ENCODE results near the gene RNF123. TPM values are rescaled to one million over a fixed set of nuclear protein-coding genes. Genes with fewer than 3 reads are reported as not detected.
"Not testable (repeated sequence)": the region's sequence is repeated elsewhere in the genome, so short reads cannot be mapped to it uniquely, and the experiment has no call there.

RNF123 gene
- total RNA-seq, 1 experiment from 2014 or later, result 24.4 TPM

GRCh38 chr3:49675912-49676311, 13.4 kb upstream of the RNF123 start:
- no peak for DNase-seq (ENCODE audit: low read depth)

GRCh38 chr3:49680493-49681231, 8.7 kb upstream of the RNF123 start:
- no peak for DNase-seq (ENCODE audit: low read depth)

GRCh38 chr3:49681232-49681522, 8.2 kb upstream of the RNF123 start:
- DNase-seq (ENCODE audit: low read depth), result no peak

- DNase-seq (ENCODE audit: low read depth), result no peak
These were observed 7.8 kb upstream of the RNF123 start for GRCh38 chr3:49681543-49681942.

- DNase-seq (ENCODE audit: low read depth), result no peak
These were observed 6.2 kb upstream of the RNF123 start for GRCh38 chr3:49683162-49683561.

- not testable (repeated sequence) for DNase-seq (ENCODE audit: low read depth)
These were observed 4.9 kb upstream of the RNF123 start for GRCh38 chr3:49684453-49684852.

GRCh38 chr3:49685103-49685502, 4.3 kb upstream of the RNF123 start:
- not testable (repeated sequence) for DNase-seq (ENCODE audit: low read depth)

GRCh38 chr3:49685846-49686245, 3.5 kb upstream of the RNF123 start:
- not testable (repeated sequence) for DNase-seq (ENCODE audit: low read depth)

- DNase-seq (ENCODE audit: low read depth), result not testable (repeated sequence)
These were observed 3.0 kb upstream of the RNF123 start for GRCh38 chr3:49686346-49686745.

GRCh38 chr3:49686769-49687423, 2.5 kb upstream of the RNF123 start:
- DNase-seq (ENCODE audit: low read depth), result not testable (repeated sequence)

GRCh38 chr3:49687424-49687795, 1.9 kb upstream of the RNF123 start:
- DNase-seq (ENCODE audit: low read depth), result not testable (repeated sequence)

GRCh38 chr3:49688338-49689045, 865 bp upstream of the RNF123 start:
- not testable (repeated sequence) for DNase-seq (ENCODE audit: low read depth)

- DNase-seq (ENCODE audit: low read depth), result not testable (repeated sequence)
These were observed 709 bp downstream of the RNF123 start for GRCh38 chr3:49689908-49690624.

GRCh38 chr3:49690856-49691255, 1.5 kb downstream of the RNF123 start:
- not testable (repeated sequence) for DNase-seq (ENCODE audit: low read depth)

- not testable (repeated sequence) for DNase-seq (ENCODE audit: low read depth)
These were observed 2.1 kb downstream of the RNF123 start for GRCh38 chr3:49691481-49691880.

GRCh38 chr3:49694409-49695070, 5.2 kb downstream of the RNF123 start:
- not testable (repeated sequence) for DNase-seq (ENCODE audit: low read depth)

- not testable (repeated sequence) for DNase-seq (ENCODE audit: low read depth)
These were observed 6.1 kb downstream of the RNF123 start for GRCh38 chr3:49695350-49696015.

- DNase-seq (ENCODE audit: low read depth), result no peak
These were observed 10.1 kb downstream of the RNF123 start for GRCh38 chr3:49699281-49699979.

GRCh38 chr3:49700014-49700413, 10.7 kb downstream of the RNF123 start:
- no peak for DNase-seq (ENCODE audit: low read depth)

Data from HT1080 (cell line).